ENCODE results near the gene POLA2.
"Not testable (repeated sequence)": the region's sequence is repeated elsewhere in the genome, so short reads cannot be mapped to it uniquely, and the experiment has no call there.

POLA2 gene

GRCh38 chr11:65261591-65262380, at the start of gene POLA2:
POLA2 (plus strand) TSS chr11:65261962; CDS start chr11:65262293, 331 bp downstream.
- peak; percentile 96 to 98 (median 96) for DNase-seq (ENCODE audit: low read depth in 2 of 3, low spot score in 2 of 3)

- no peak for DNase-seq (ENCODE audit: low read depth in 2 of 3, low spot score in 2 of 3)
Measured at GRCh38 chr11:65212226-65212801, 49.4 kb upstream of the POLA2 start.

- DNase-seq (ENCODE audit: low read depth in 2 of 3, low spot score in 2 of 3), result no peak
Measured at GRCh38 chr11:65213322-65214211, 48.2 kb upstream of the POLA2 start.

GRCh38 chr11:65214212-65214845, 47.4 kb upstream of the POLA2 start:
- DNase-seq (ENCODE audit: low read depth in 2 of 3, low spot score in 2 of 3), result no peak

GRCh38 chr11:65215441-65216076, 46.2 kb upstream of the POLA2 start:
- no peak for DNase-seq (ENCODE audit: low read depth in 2 of 3, low spot score in 2 of 3)

GRCh38 chr11:65216830-65217229, 44.9 kb upstream of the POLA2 start:
- no peak for DNase-seq (ENCODE audit: low read depth in 2 of 3, low spot score in 2 of 3)

GRCh38 chr11:65217441-65218423, 44.0 kb upstream of the POLA2 start:
- DNase-seq (ENCODE audit: low read depth in 2 of 3, low spot score in 2 of 3), result no peak

GRCh38 chr11:65218446-65218845, 43.3 kb upstream of the POLA2 start:
- no peak for DNase-seq (ENCODE audit: low read depth in 2 of 3, low spot score in 2 of 3)

- DNase-seq (ENCODE audit: low read depth in 2 of 3, low spot score in 2 of 3), result no peak
Measured at GRCh38 chr11:65219930-65220213, 41.9 kb upstream of the POLA2 start.

- DNase-seq (ENCODE audit: low read depth in 2 of 3, low spot score in 2 of 3), result no peak
Measured at GRCh38 chr11:65221026-65221425, 40.7 kb upstream of the POLA2 start.

- DNase-seq (ENCODE audit: low read depth in 2 of 3, low spot score in 2 of 3), result no peak
Measured at GRCh38 chr11:65223011-65223410, 38.8 kb upstream of the POLA2 start.

- DNase-seq (ENCODE audit: low read depth in 2 of 3, low spot score in 2 of 3), result no peak
Measured at GRCh38 chr11:65224930-65225278, 36.9 kb upstream of the POLA2 start.

- no peak for DNase-seq (ENCODE audit: low read depth in 2 of 3, low spot score in 2 of 3)
Measured at GRCh38 chr11:65225279-65226102, 36.3 kb upstream of the POLA2 start.

- no peak for DNase-seq (ENCODE audit: low read depth in 2 of 3, low spot score in 2 of 3)
Measured at GRCh38 chr11:65226103-65226442, 35.7 kb upstream of the POLA2 start.

GRCh38 chr11:65227879-65228278, 33.9 kb upstream of the POLA2 start:
- no peak for DNase-seq (ENCODE audit: low read depth in 2 of 3, low spot score in 2 of 3)

GRCh38 chr11:65236194-65237059, 25.3 kb upstream of the POLA2 start:
- DNase-seq (ENCODE audit: low read depth in 2 of 3, low spot score in 2 of 3), result no peak

GRCh38 chr11:65238302-65238701, 23.5 kb upstream of the POLA2 start:
- not testable (repeated sequence) for DNase-seq (ENCODE audit: low read depth in 2 of 3, low spot score in 2 of 3)

GRCh38 chr11:65241134-65241533, 20.6 kb upstream of the POLA2 start:
- DNase-seq (ENCODE audit: low read depth in 2 of 3, low spot score in 2 of 3), result no peak

Data from activated CD8-positive, alpha-beta memory T cell treated with anti-CD3 and anti-CD28 coated beads for 48 hours (primary cell).